Mammary epithelial cell (primary cell): ENCODE results near the gene TTLL11.

ENCODE experiments used
- CTCF ChIP-seq, 2 donors: IDR thresholded peaks in 1 of 2; conservative IDR thresholded peaks in 1 of 2; 2 replicates each; pipeline ENCODE4 v1.5.1; 2011 to 2012; ENCODE audit warnings: inconsistent platforms in 2 of 2, low read length in 2 of 2, mild to moderate bottlenecking in 2 of 2, control low read depth in 1 of 2, low read depth in 1 of 2; ENCODE audit not compliant: insufficient read depth in 1 of 2; ENCODE audit errors: extremely low read depth in 1 of 2
- EZH2 ChIP-seq: IDR thresholded peaks from 2 replicates; pipeline ENCODE4 v1.6.1; 2012; ENCODE audit warnings: low read length, inconsistent platforms, borderline replicate concordance

DNA sequence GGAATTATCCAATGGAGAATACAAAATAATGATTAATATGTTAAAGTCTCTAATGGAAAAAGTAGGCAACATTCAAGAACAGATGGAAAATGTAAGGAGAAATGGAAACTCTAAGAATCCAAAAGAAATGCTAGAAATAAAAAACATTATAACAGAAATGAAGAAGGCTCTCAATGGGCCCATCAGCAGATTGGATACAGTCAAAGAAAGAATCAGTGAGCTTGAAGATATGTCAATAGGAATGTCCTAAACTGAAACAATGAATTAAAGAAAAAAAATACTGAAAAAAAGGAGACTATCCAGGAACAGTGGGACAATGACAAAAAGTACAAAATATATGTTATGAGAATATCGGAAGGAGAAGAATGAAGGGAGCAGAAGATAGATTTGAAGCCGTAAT lies 248.5 kb downstream of the TTLL11 start:
- TF ChIP-seq CTCF (conservative IDR thresholded peaks at IDR 0.05 in 1 of 2, IDR thresholded peaks at IDR 0.05 in 1 of 2; ENCODE audit: extremely low read depth in 1 of 2, insufficient read depth in 1 of 2, low read depth in 1 of 2, low read length in 2 of 2) (no peak), EZH2 (no peak)
